GM23248 (cell line): ENCODE results near the gene COMMD4.

ENCODE experiments used
- EZH2 ChIP-seq: fragments of 200-600 bp; sonication (generic); IDR thresholded peaks from 2 replicates; pipeline ENCODE4 v1.6.1; 2018; ENCODE audit warnings: antibody characterized with exemption, mild to moderate bottlenecking; ENCODE audit not compliant: insufficient read depth, poor library complexity, severe bottlenecking
- EZH2phosphoT487 ChIP-seq: fragments of 200-600 bp; sonication (generic); IDR thresholded peaks from 2 replicates; pipeline ENCODE4 v1.6.1; 2018; ENCODE audit warnings: antibody characterized with exemption, moderate library complexity, mild to moderate bottlenecking, low read depth; ENCODE audit not compliant: insufficient read depth

DNA sequence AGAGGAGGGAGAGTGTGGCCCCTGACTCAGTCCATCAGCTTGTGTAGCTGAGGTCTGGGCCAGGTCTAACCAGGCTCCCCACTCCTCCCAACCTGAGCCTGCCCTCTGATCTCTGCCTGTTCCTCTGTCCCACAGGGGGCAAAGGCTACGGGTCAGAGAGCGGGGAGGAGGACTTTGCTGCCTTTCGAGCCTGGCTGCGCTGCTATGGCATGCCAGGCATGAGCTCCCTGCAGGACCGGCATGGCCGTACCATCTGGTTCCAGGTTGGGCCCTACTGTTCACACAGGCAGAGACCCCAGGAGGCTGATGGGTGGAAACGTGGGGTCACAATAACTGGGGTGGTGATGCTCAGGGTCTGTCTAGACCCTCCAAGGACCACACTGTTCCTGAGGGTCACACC is 17.7 kb downstream of the COMMD4 start:
- TF ChIP-seq EZH2 = no peak
- no peak for TF ChIP-seq EZH2phosphoT487
